Measurements from ENCODE around the gene GAL.

GAL gene

GRCh38 chr11:68707527-68707926, 23.2 kb downstream of the GAL start:
- no peak for DNase-seq (ENCODE audit: low read depth, low spot score)

GRCh38 chr11:68709062-68709461, 24.7 kb downstream of the GAL start:
- DNase-seq (ENCODE audit: low read depth, low spot score): no peak

- DNase-seq (ENCODE audit: low read depth, low spot score): no peak
Measured at GRCh38 chr11:68710409-68710808, 26.1 kb downstream of the GAL start.

- DNase-seq (ENCODE audit: low read depth, low spot score): no peak
Measured at GRCh38 chr11:68711114-68711513, 26.8 kb downstream of the GAL start.

- DNase-seq (ENCODE audit: low read depth, low spot score): no peak
Measured at GRCh38 chr11:68714060-68714856, 29.9 kb downstream of the GAL start.

GRCh38 chr11:68715456-68716122, 31.2 kb downstream of the GAL start:
- DNase-seq (ENCODE audit: low read depth, low spot score): no peak

- DNase-seq (ENCODE audit: low read depth, low spot score): no peak
Measured at GRCh38 chr11:68721075-68721474, 36.7 kb downstream of the GAL start.

- no peak for DNase-seq (ENCODE audit: low read depth, low spot score)
Measured at GRCh38 chr11:68722143-68722542, 37.8 kb downstream of the GAL start.

- DNase-seq (ENCODE audit: low read depth, low spot score): no peak
Measured at GRCh38 chr11:68724293-68724692, 39.9 kb downstream of the GAL start.

GRCh38 chr11:68727783-68728182, 43.4 kb downstream of the GAL start:
- no peak for DNase-seq (ENCODE audit: low read depth, low spot score)

- DNase-seq (ENCODE audit: low read depth, low spot score): no peak
Measured at GRCh38 chr11:68734111-68734510, 49.8 kb downstream of the GAL start.

- DNase-seq (ENCODE audit: low read depth, low spot score): no peak
Measured at GRCh38 chr11:68735125-68735524, 50.8 kb downstream of the GAL start.

- no peak for DNase-seq (ENCODE audit: low read depth, low spot score)
Measured at GRCh38 chr11:68735646-68736045, 51.3 kb downstream of the GAL start.
